Hepatocyte (in vitro differentiated cells): ENCODE data around the gene PLG. TPM values are rescaled to one million over a fixed set of nuclear protein-coding genes. Genes with fewer than 3 reads are reported as not detected.
"Not testable (repeated sequence)": the region's sequence is repeated elsewhere in the genome, so short reads cannot be mapped to it uniquely, and the experiment has no call there.

Experiments
- DNase-seq: peaks from one replicate; pipeline ENCODE4 v3.0.0-alpha.2; 2016; ENCODE audit warnings: low spot score
- H2AFZ ChIP-seq: fragments of 200-600 bp; sonication (generic); 2 replicates; pipeline ENCODE4 v1.6.0; 2016; ENCODE audit warnings: antibody characterized with exemption, mild to moderate bottlenecking
- H3K27ac ChIP-seq: fragments of 200-600 bp; sonication (generic); 2 replicates; pipeline ENCODE4 v1.5.1; 2016; ENCODE audit warnings: mild to moderate bottlenecking
- H3K27me3 ChIP-seq: fragments of 200-600 bp; sonication (generic); 2 replicates; pipeline ENCODE4 v1.6.1; 2016
- H3K36me3 ChIP-seq: fragments of 200-600 bp; sonication (generic); replicated peaks from 2 replicates; pipeline ENCODE4 v1.5.1; 2016; ENCODE audit warnings: low read depth; ENCODE audit not compliant: insufficient read depth
- H3K4me1 ChIP-seq: fragments of 200-600 bp; sonication (generic); 2 replicates; pipeline ENCODE4 v1.5.1; 2016; ENCODE audit warnings: mild to moderate bottlenecking, moderate library complexity; ENCODE audit not compliant: insufficient read depth
- H3K4me2 ChIP-seq: fragments of 200-600 bp; sonication (generic); 2 replicates; pipeline ENCODE4 v1.6.0; 2016
- H3K4me3 ChIP-seq: fragments of 200-600 bp; sonication (generic); 2 replicates; pipeline ENCODE4 v1.5.1; 2016; ENCODE audit warnings: mild to moderate bottlenecking
- H3K79me2 ChIP-seq: fragments of 200-600 bp; sonication (generic); 2 replicates; pipeline ENCODE4 v1.6.0; 2017; ENCODE audit warnings: mild to moderate bottlenecking
- H3K9me2 ChIP-seq: fragments of 200-600 bp; sonication (generic); replicated peaks from 2 replicates; pipeline ENCODE4 v1.6.0; 2017; ENCODE audit warnings: mild to moderate bottlenecking; ENCODE audit not compliant: insufficient read depth
- H3K9me3 ChIP-seq: fragments of 200-600 bp; sonication (generic); 2 replicates; pipeline ENCODE4 v1.5.1; 2016; ENCODE audit warnings: low read depth, mild to moderate bottlenecking
- H4K20me1 ChIP-seq: fragments of 200-600 bp; sonication (generic); 2 replicates; pipeline ENCODE4 v1.6.0; 2016; ENCODE audit warnings: mild to moderate bottlenecking; ENCODE audit not compliant: insufficient read depth, poor library complexity, severe bottlenecking
- EZH2 ChIP-seq: fragments of 200-600 bp; sonication (generic); IDR thresholded peaks from 2 replicates; pipeline ENCODE4 v1.6.1; 2016; ENCODE audit warnings: antibody characterized with exemption, mild to moderate bottlenecking, borderline replicate concordance
- EZH2phosphoT487 ChIP-seq: fragments of 200-600 bp; sonication (generic); IDR thresholded peaks from one replicate; pipeline ENCODE4 v1.6.1; 2018; ENCODE audit warnings: antibody characterized with exemption, mild to moderate bottlenecking, low read depth, moderate library complexity; ENCODE audit not compliant: unreplicated experiment, severe bottlenecking
- WGBS: methylation state at CpG from one replicate; pipeline ENCODE4 v1.1.6; 2016; ENCODE audit warnings: low lambda C conversion rate; ENCODE audit errors: missing lambda C conversion rate; 5-methylcytosine and 5-hydroxymethylcytosine counted together
- polyA plus RNA-seq: library from polyadenylated mRNA; unstranded; fragments of >200 nt; fragmentation: Nextera tagmentation; extraction: Ambion mirVana; gene quantifications from 2 replicates; pipeline ENCODE4 v1.2.1, GENCODE V29; 2016
- total RNA-seq: library from RNA; depleted of rRNA; stranded (reverse); fragments of >200 nt; gene quantifications from 2 replicates; pipeline ENCODE4 v1.2.3, GENCODE V29; 2014
- TF ChIP-seq, protein P1 (sequence below): fragments of 200-600 bp; sonication (generic); IDR thresholded peaks from 2 replicates; pipeline ENCODE4 v1.5.1; 2016; ENCODE audit warnings: antibody characterized with exemption, mild to moderate bottlenecking; ENCODE audit not compliant: poor library complexity

Gene PLG
- 223 and 225 TPM in 2 replicates for total RNA-seq
- 86.4 and 145 TPM in 2 replicates for polyA plus RNA-seq

DNA sequence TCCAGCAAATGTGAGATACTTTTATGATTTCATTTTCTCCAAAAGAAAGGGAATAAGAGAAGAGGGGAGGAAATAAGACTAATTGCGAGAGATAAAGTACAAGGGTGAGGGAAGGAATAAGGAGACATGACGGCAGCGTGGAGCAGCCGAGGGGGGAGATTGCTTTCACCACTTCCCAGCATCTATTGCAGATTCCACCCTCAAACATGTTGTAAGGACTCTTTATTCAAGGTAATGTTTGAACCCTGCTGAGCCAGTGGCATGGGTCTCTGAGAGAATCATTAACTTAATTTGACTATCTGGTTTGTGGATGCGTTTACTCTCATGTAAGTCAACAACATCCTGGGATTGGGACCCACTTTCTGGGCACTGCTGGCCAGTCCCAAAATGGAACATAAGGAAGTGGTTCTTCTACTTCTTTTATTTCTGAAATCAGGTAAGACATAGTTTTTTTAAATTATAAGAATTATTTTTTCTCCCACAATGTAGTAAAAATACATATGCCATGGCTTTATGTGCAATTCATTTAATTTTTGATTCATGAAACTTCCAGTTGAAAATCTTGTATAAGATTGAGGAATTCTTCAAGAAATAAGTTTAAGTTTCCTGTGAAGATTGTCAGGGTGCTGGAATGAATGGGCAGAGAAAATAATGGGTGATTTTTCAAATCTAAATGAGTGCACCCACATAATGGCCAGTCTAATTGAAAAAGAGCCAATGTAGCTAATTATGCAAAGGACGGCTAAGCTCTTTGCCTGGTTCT is at the start of gene PLG:
Gene PLG (plus strand): TSS at position 327 of the 763 bp plus-strand sequence. CDS start 61 bp downstream, at position 388.
- H3K9me3 ChIP-seq, H3K4me2 ChIP-seq, H3K27me3 ChIP-seq, DNase-seq, H3K4me1 ChIP-seq, H3K79me2 ChIP-seq, H2AFZ ChIP-seq, H3K4me3 ChIP-seq, H4K20me1 ChIP-seq, H3K36me3 ChIP-seq, H3K9me2 ChIP-seq: not testable (repeated sequence)
- 62% methylated on average over 6 of the region's 6 CpGs for WGBS
- H3K27ac ChIP-seq: peak within 1 kb of the TSS; percentile 20

DNA sequence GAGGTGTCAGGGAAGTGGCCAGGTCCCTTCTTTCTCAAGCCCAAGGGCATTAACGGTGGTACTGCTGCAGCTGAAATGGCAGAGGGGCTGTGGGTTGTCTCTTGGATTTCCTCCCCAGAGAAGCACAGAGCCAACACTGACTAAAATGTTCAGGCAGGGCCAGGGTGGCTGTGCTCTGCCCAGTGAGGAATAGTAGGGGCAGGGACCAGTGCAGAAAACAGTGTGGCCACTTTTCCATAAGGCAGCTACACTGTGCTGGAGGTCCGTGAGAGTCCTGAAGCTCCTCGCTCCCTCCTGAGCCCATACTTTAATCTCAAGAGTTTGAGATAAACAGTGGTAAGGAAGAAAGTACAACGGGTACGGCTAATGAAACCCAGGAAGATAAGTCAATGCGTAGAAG is 42.5 kb upstream of the PLG start:
- no peak overlapping the region for H3K4me3 ChIP-seq
- H4K20me1 ChIP-seq: no peaks in the 10 kb centered on the region
- no peaks in the 10 kb centered on the region for H3K9me2 ChIP-seq
- no peak overlapping the region for H3K27ac ChIP-seq
- H3K9me3 ChIP-seq: no peaks in the 10 kb centered on the region
- no peaks in the 10 kb centered on the region for H3K27me3 ChIP-seq
- H3K4me2 ChIP-seq: no peak overlapping the region
- no peaks in the 10 kb centered on the region for H3K4me1 ChIP-seq
- TF ChIP-seq, protein P1, sequence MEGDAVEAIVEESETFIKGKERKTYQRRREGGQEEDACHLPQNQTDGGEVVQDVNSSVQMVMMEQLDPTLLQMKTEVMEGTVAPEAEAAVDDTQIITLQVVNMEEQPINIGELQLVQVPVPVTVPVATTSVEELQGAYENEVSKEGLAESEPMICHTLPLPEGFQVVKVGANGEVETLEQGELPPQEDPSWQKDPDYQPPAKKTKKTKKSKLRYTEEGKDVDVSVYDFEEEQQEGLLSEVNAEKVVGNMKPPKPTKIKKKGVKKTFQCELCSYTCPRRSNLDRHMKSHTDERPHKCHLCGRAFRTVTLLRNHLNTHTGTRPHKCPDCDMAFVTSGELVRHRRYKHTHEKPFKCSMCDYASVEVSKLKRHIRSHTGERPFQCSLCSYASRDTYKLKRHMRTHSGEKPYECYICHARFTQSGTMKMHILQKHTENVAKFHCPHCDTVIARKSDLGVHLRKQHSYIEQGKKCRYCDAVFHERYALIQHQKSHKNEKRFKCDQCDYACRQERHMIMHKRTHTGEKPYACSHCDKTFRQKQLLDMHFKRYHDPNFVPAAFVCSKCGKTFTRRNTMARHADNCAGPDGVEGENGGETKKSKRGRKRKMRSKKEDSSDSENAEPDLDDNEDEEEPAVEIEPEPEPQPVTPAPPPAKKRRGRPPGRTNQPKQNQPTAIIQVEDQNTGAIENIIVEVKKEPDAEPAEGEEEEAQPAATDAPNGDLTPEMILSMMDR: no peak
- TF ChIP-seq EZH2 (no peak), EZH2phosphoT487 (no peak)
- no peak for DNase-seq
- H3K79me2 ChIP-seq: no peaks in the 10 kb centered on the region
- H2AFZ ChIP-seq: no peak overlapping the region
- no peaks in the 10 kb centered on the region for H3K36me3 ChIP-seq
- 88% methylated on average over 6 of the region's 6 CpGs for WGBS

DNA sequence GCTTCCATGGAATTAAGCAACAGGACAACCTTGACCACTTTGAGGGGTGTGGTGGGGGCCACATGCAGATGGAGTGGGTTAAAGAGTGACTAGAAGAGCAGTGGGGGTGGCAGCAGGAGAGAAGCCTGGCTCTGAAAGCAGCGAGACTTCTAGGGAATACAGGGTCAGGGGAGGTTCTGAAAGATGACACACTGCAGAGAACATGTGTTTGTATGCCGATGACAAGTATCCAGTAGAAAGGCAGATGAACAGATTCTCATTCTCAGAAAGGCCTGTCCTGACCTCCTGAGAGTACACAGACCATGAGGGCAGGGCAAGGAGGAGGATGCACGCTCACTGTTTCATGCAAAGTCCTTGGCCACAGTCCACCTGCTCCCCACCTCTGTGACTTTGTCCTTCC is 40.8 kb upstream of the PLG start:
- TF ChIP-seq EZH2 (no peak), EZH2phosphoT487 (no peak)
- TF ChIP-seq, protein P1: no peak
- no peaks in the 10 kb centered on the region for H3K9me2 ChIP-seq
- 78% methylated on average over 3 of the region's 3 CpGs for WGBS
- no peak overlapping the region for H3K4me2 ChIP-seq
- H3K27me3 ChIP-seq: no peaks in the 10 kb centered on the region
- H3K36me3 ChIP-seq: no peaks in the 10 kb centered on the region
- H4K20me1 ChIP-seq: no peaks in the 10 kb centered on the region
- no peak overlapping the region for H3K27ac ChIP-seq
- H3K79me2 ChIP-seq: no peaks in the 10 kb centered on the region
- DNase-seq: no peak
- H3K9me3 ChIP-seq: no peaks in the 10 kb centered on the region
- no peak overlapping the region for H2AFZ ChIP-seq
- no peak overlapping the region for H3K4me3 ChIP-seq
- no peaks in the 10 kb centered on the region for H3K4me1 ChIP-seq

DNA sequence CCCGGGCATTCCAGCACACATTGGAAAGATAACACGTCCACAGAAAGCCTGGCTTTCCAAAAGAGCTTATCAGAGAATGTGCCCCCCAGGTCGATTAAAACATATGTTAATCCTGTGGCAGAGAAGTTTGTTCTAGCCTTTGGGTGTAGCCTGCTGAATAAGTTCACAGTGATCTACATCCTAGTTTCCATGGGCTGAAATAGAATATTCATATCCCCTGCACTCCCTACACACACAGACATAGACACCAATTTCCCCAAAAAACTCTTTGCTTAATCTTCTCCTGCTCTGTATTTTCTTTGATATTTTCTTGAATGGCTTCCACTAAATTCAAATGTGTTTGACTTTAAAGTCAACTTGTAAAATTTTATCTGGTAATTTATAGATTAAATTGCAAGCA is 39.6 kb upstream of the PLG start:
- H2AFZ ChIP-seq: no peak overlapping the region
- H3K36me3 ChIP-seq: no peaks in the 10 kb centered on the region
- no peaks in the 10 kb centered on the region for H3K4me1 ChIP-seq
- DNase-seq: no peak
- H3K9me2 ChIP-seq: no peaks in the 10 kb centered on the region
- H3K27me3 ChIP-seq: no peaks in the 10 kb centered on the region
- no peak overlapping the region for H3K4me3 ChIP-seq
- no peaks in the 10 kb centered on the region for H3K79me2 ChIP-seq
- no peaks in the 10 kb centered on the region for H3K9me3 ChIP-seq
- H4K20me1 ChIP-seq: no peaks in the 10 kb centered on the region
- TF ChIP-seq EZH2phosphoT487 (no peak), EZH2 (no peak)
- 28% methylated on average over 3 of the region's 3 CpGs for WGBS
- H3K27ac ChIP-seq: no peak overlapping the region
- no peak overlapping the region for H3K4me2 ChIP-seq
